ENCODE measurements around the gene CAMTA1.
A peak's percentile ranks its signal among the peaks of the same experiment; 100 is the strongest.

CAMTA1 gene

GRCh38 chr1:7645751-7646048 lies 860.4 kb downstream of the CAMTA1 start:
- H3K27me3 ChIP-seq (ENCODE audit: insufficient read depth, low read length, poor library complexity): no peaks in the 10 kb centered on the region
- H2AFZ ChIP-seq (ENCODE audit: low read depth, low read length): no peak overlapping the region
- no peak overlapping the region for H3K9ac ChIP-seq (ENCODE audit: low read depth, low read length)
- H3K79me2 ChIP-seq (ENCODE audit: insufficient read depth, low read length): no peaks in the 10 kb centered on the region
- H3K9me3 ChIP-seq (ENCODE audit: insufficient read depth, low read length, severe bottlenecking): no peaks in the 10 kb centered on the region
- DNase-seq (no peak), ATAC-seq (ENCODE audit: insufficient read depth, low read depth) (no peak)
- no peak overlapping the region for H3K4me2 ChIP-seq (ENCODE audit: insufficient read depth, low read length)
- H3K4me1 ChIP-seq (ENCODE audit: insufficient read depth, low read length): no peaks in the 10 kb centered on the region
- H3K4me3 ChIP-seq (ENCODE audit: low read depth in 1 of 2, low read length in 2 of 2): no peak overlapping the region
- H3K36me3 ChIP-seq (ENCODE audit: insufficient read depth, low read length): no peaks in the 10 kb centered on the region
- no peak overlapping the region for H3K27ac ChIP-seq (ENCODE audit: low read length)
- no peaks in the 10 kb centered on the region for H4K20me1 ChIP-seq (ENCODE audit: insufficient read depth, low read length)
- TF ChIP-seq CTCF (IDR thresholded peaks at IDR 0.05; ENCODE audit: borderline replicate concordance, extremely low read depth, low read length, poor library complexity, severe bottlenecking) (no peak), EZH2 (IDR thresholded peaks at IDR 0.05; ENCODE audit: borderline replicate concordance, low read depth, low read length, severe bottlenecking) (no peak)

- no peak overlapping the region for H3K27ac ChIP-seq (ENCODE audit: low read length)
- no peaks in the 10 kb centered on the region for H3K36me3 ChIP-seq (ENCODE audit: insufficient read depth, low read length)
- TF ChIP-seq CTCF (IDR thresholded peaks at IDR 0.05; ENCODE audit: borderline replicate concordance, extremely low read depth, low read length, poor library complexity, severe bottlenecking): no peak
- no peaks in the 10 kb centered on the region for H3K4me1 ChIP-seq (ENCODE audit: insufficient read depth, low read length)
- no peak overlapping the region for H2AFZ ChIP-seq (ENCODE audit: low read depth, low read length)
- no peak overlapping the region for H3K9ac ChIP-seq (ENCODE audit: low read depth, low read length)
- no peak for ATAC-seq (ENCODE audit: insufficient read depth, low read depth)
- no peaks in the 10 kb centered on the region for H3K9me3 ChIP-seq (ENCODE audit: insufficient read depth, low read length, severe bottlenecking)
- H4K20me1 ChIP-seq (ENCODE audit: insufficient read depth, low read length): no peaks in the 10 kb centered on the region; the same call in 1 of the 2 replicates
- no peak overlapping the region for H3K4me3 ChIP-seq (ENCODE audit: low read depth in 1 of 2, low read length in 2 of 2)
- DNase-seq: no peak
- H3K27me3 ChIP-seq (ENCODE audit: insufficient read depth, low read length, poor library complexity): no peaks in the 10 kb centered on the region
- H3K4me2 ChIP-seq (ENCODE audit: insufficient read depth, low read length): no peak overlapping the region
- no peaks in the 10 kb centered on the region for H3K79me2 ChIP-seq (ENCODE audit: insufficient read depth, low read length)
Observed at GRCh38 chr1:7646164-7646563, 860.9 kb downstream of the CAMTA1 start.

GRCh38 chr1:7646981-7647901 lies 862.0 kb downstream of the CAMTA1 start:
- Histone ChIP-seq H3K27me3 (ENCODE audit: insufficient read depth, low read length, poor library complexity) (no peaks in the 10 kb centered on the region), H3K79me2 (ENCODE audit: insufficient read depth, low read length) (no peaks in the 10 kb centered on the region), H2AFZ (ENCODE audit: low read depth, low read length) (no peak overlapping the region), H3K36me3 (ENCODE audit: insufficient read depth, low read length) (no peaks in the 10 kb centered on the region), H3K9me3 (ENCODE audit: insufficient read depth, low read length, severe bottlenecking) (no peaks in the 10 kb centered on the region), H3K27ac (ENCODE audit: low read length) (no peak overlapping the region), H4K20me1 (ENCODE audit: insufficient read depth, low read length) (no peaks in the 10 kb centered on the region; the same call in 1 of the 2 replicates), H3K4me2 (ENCODE audit: insufficient read depth, low read length) (no peak overlapping the region), H3K4me3 (ENCODE audit: low read depth in 1 of 2, low read length in 2 of 2) (no peak overlapping the region), H3K9ac (ENCODE audit: low read depth, low read length) (no peak overlapping the region), H3K4me1 (ENCODE audit: insufficient read depth, low read length) (no peaks in the 10 kb centered on the region)
- TF ChIP-seq EZH2 (IDR thresholded peaks at IDR 0.05; ENCODE audit: borderline replicate concordance, low read depth, low read length, severe bottlenecking) (no peak), CTCF (IDR thresholded peaks at IDR 0.05; ENCODE audit: borderline replicate concordance, extremely low read depth, low read length, poor library complexity, severe bottlenecking) (peak; percentile 91)
- DNase-seq (peak; percentile 61), ATAC-seq (ENCODE audit: insufficient read depth, low read depth) (peak; percentile 81)

All from DND-41 (cell line).